Activated naive CD8-positive, alpha-beta T cell treated with anti-CD3 and anti-CD28 coated beads, Interleukin-2, amount 10 ng/mL, durations not matched to agents 7 days and 5 days (primary cell): ENCODE results near the gene MYD88. TPM values are rescaled to one million over a fixed set of nuclear protein-coding genes. Genes with fewer than 3 reads are reported as not detected.
"Not testable (repeated sequence)": the region's sequence is repeated elsewhere in the genome, so short reads cannot be mapped to it uniquely, and the experiment has no call there.

Experiments
- ATAC-seq: fragments of 150-1000 bp; cut with Tn5 transposase; one replicate; pipeline ENCODE4 v1.10.0; 2021; ENCODE audit warnings: low read depth, moderate library complexity
- POLR2A ChIA-PET: fragments of 350-600 bp; sonication (Branson Sonifier 250); formaldehyde crosslinking; loops from one replicate; lab custom pipeline; 2021; ENCODE audit warnings: antibody characterized with exemption; lab: Charles Lee
- DNase-seq: peaks from one replicate; pipeline ENCODE4 v3.0.0; 2021
- H3K27ac Mint-ChIP-seq: one replicate; pipeline ENCODE4 v1.8.0; 2022; ENCODE audit warnings: mild to moderate bottlenecking, mixed read lengths
- H3K27me3 Mint-ChIP-seq: one replicate; pipeline ENCODE4 v1.8.0; 2022; ENCODE audit warnings: mild to moderate bottlenecking, moderate library complexity, mixed read lengths
- H3K36me3 Mint-ChIP-seq: one replicate; pipeline ENCODE4 v1.8.0; 2021; ENCODE audit warnings: mild to moderate bottlenecking, mixed read lengths
- H3K4me1 Mint-ChIP-seq: one replicate; pipeline ENCODE4 v1.8.0; 2021; ENCODE audit warnings: mixed read lengths
- H3K4me3 Mint-ChIP-seq: one replicate; pipeline ENCODE4 v1.8.0; 2022; ENCODE audit warnings: mild to moderate bottlenecking, moderate library complexity, mixed read lengths
- H3K9me3 Mint-ChIP-seq: one replicate; pipeline ENCODE4 v1.8.0; 2021; ENCODE audit warnings: mixed read lengths
- total RNA-seq, 2 experiments: library from RNA; stranded (reverse); gene quantifications; one replicate each; pipeline ENCODE4 v1.2.3, GENCODE V29; 2021

Gene MYD88
- total RNA-seq, 2 experiments from 2014 or later: 68.5 to 70.6 TPM

- H3K27ac Mint-ChIP-seq: no peak overlapping the region
- no peaks in the 10 kb centered on the region for H3K36me3 Mint-ChIP-seq
- H3K4me1 Mint-ChIP-seq: peaks cover 10% of the 10 kb centered on the region
- H3K4me3 Mint-ChIP-seq: no peak overlapping the region
- ATAC-seq (no peak), DNase-seq (no peak)
- no peaks in the 10 kb centered on the region for H3K9me3 Mint-ChIP-seq
- peaks cover 1% of the 10 kb centered on the region for H3K27me3 Mint-ChIP-seq
- POLR2A ChIA-PET: interaction anchor here (1.3 kb wide), 1 partner anchor 21 kb away, joined by 6 read pairs; the partner anchor contains the start of gene ACAA1
These were observed 19.1 kb downstream of the MYD88 start for GRCh38 chr3:38157595-38157994.

DNA sequence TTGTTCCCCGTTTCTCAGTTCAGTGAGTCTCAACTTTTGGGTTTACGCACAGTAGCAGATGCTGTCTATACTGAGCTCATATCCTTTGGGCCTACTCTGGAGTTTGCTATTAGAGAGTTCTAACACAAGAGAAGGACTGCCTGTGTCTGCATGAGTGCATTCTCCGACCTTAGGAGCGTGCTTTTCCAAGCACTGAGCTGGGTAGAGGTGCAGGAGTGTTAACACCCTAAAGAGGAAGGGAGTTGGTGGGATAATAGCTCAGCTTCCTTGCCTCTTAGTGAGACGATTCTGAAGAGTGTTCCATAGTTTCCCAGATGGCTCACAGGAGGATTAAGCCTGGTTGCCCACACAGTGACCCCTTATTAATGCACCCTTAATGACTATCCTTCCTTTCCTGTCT is 20.0 kb downstream of the MYD88 start:
- Mint-ChIP-seq H3K4me1 (peaks cover 8% of the 10 kb centered on the region), H3K4me3 (no peak overlapping the region), H3K36me3 (no peaks in the 10 kb centered on the region), H3K27ac (no peak overlapping the region), H3K9me3 (no peaks in the 10 kb centered on the region), H3K27me3 (peaks cover 1% of the 10 kb centered on the region)
- ATAC-seq: no peak
- no peak for DNase-seq
- POLR2A ChIA-PET: interaction anchor here (0.6 to 1.3 kb wide), 2 partner anchors 22 to 28 kb away, joined by 5 to 6 read pairs; partner anchors contain the start of gene ACAA1

- H3K4me3 Mint-ChIP-seq, ATAC-seq, H3K27ac Mint-ChIP-seq, POLR2A ChIA-PET, DNase-seq, H3K36me3 Mint-ChIP-seq, H3K27me3 Mint-ChIP-seq, H3K9me3 Mint-ChIP-seq: not testable (repeated sequence)
- peaks cover 16% of the 10 kb centered on the region for H3K4me1 Mint-ChIP-seq
These were observed 22.2 kb downstream of the MYD88 start for GRCh38 chr3:38160704-38161103.

DNA sequence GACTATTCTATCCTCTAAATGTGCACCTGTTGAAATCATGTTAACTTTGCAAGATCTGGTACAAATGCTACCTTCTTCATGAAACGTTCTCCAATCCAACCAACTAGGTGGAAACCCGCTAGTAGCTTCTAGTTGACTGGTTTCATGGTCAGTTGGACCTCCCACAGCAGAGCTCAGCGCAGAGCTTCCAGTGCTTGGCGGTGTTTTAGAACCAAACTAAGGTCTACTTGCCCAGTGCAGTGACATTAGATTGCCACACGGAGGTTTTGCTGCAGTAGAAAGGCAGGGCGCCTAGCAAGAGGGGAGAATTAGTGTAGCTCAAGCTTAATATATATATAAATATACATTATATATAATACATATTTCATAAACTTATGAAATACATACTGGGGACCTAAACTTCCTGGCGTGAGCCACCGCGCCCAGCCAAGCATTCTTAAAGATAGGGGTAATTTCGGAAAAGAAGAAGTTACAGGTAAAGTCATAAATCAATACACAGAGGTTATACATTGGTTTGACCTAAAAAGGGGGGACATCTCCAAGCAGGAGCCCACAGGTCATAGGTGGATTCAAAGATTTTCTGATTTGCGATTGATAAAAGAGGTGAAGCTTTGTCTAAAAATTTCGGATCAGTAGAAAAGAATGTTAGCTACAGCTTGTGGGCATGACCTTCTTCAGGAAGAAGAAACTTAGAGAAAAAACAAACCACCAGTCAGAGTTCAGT is 24.8 kb downstream of the MYD88 start:
- DNase-seq: no peak
- peaks cover 1% of the 10 kb centered on the region for H3K27me3 Mint-ChIP-seq
- H3K27ac Mint-ChIP-seq: peak overlapping the region; percentile 99
- POLR2A ChIA-PET: interaction anchor here (2.0 to 5.4 kb wide), 5 partner anchors 10 to 30 kb away, joined by 8 to 171 read pairs (median 19); partner anchors contain the start of genes ACAA1 and MYD88
- H3K9me3 Mint-ChIP-seq: no peaks in the 10 kb centered on the region
- H3K36me3 Mint-ChIP-seq: peaks cover 12% of the 10 kb centered on the region
- H3K4me3 Mint-ChIP-seq: no peak overlapping the region
- no peak for ATAC-seq
- peaks cover 33% of the 10 kb centered on the region for H3K4me1 Mint-ChIP-seq

DNA sequence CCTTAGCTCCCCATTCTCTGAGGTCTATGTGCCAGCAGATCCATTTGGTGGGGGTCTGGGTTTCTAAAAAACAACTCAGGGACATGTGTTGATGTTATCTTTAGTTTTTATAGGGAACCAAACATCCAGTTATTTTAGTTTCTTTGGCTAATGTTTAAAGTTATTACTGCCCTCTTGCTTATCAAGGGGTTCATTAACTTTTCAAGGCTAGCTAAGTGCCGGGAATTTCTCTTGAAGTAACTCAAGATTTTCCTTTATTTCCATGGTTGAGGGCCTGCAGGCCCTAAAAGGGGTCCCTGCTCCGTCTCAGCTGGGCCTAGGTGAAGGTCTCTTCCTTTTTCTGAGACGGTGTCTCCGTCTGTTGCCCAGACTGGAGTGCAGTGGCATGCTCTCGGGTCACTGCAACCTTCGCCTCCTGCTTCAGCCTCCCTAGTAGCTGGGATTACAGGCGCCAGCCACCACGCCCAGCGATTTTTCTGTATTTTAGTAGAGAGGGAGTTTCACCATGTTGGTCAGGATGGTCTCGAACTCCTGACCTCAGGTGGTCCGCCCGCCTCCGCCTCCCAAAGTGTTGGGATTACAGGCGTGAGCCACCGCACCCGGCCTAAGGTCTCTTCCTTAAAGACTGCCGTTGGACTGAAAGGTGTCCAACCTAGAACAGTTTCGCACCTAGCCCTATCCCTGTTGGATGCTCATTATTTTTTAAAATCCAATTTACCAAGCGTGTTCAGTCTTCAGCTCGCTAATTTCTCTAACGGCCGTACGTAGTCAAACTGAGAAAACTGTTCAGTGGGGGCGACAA is 25.6 kb downstream of the MYD88 start:
- H3K36me3 Mint-ChIP-seq: peaks cover 17% of the 10 kb centered on the region
- POLR2A ChIA-PET: interaction anchor here (1.3 to 5.4 kb wide), 14 partner anchors 11 to 292 kb away, joined by 3 to 171 read pairs (median 8); partner anchors contain the start of genes ACAA1, DLEC1, MYD88 and PLCD1
- H3K4me3 Mint-ChIP-seq: peak overlapping the region; percentile 82
- DNase-seq (no peak), ATAC-seq (no peak)
- peak overlapping the region; percentile 99 for H3K27ac Mint-ChIP-seq
- H3K27me3 Mint-ChIP-seq: no peaks in the 10 kb centered on the region
- no peaks in the 10 kb centered on the region for H3K9me3 Mint-ChIP-seq
- H3K4me1 Mint-ChIP-seq: peaks cover 40% of the 10 kb centered on the region

DNA sequence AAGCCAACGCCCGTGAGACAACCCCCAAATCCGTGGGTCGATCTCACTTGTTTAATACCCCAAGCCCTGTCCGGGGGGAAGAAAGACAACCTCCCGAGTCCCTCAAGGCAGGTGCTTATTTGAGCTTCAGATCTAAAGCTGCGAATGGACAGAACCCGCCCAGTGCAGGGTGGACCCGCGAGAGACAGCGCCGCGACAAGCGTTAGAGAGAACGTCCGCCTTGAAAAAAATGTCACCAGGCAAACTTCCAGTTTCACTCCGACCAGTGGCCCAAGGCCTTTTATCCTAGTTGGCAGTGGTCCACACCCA is 26.1 kb downstream of the MYD88 start:
- no peak for DNase-seq
- no peaks in the 10 kb centered on the region for H3K27me3 Mint-ChIP-seq
- peaks cover 17% of the 10 kb centered on the region for H3K36me3 Mint-ChIP-seq
- H3K9me3 Mint-ChIP-seq: no peaks in the 10 kb centered on the region
- POLR2A ChIA-PET: interaction anchor here (1.3 to 5.4 kb wide), 14 partner anchors 11 to 291 kb away, joined by 3 to 171 read pairs (median 8); partner anchors contain the start of genes ACAA1, DLEC1, MYD88 and PLCD1
- peaks cover 43% of the 10 kb centered on the region for H3K4me1 Mint-ChIP-seq
- peak; percentile 42 for ATAC-seq
- peak overlapping the region; percentile 99 for H3K27ac Mint-ChIP-seq
- H3K4me3 Mint-ChIP-seq: peak overlapping the region; percentile 82

GRCh38 chr3:38164952-38165721 is 26.7 kb downstream of the MYD88 start, which contains the start of gene OXSR1:
TSS of gene OXSR1 (plus strand) at chr3:38165537. CDS start at chr3:38165877, 340 bp downstream.
- Mint-ChIP-seq H3K9me3 (no peaks in the 10 kb centered on the region), H3K4me1 (peaks cover 41% of the 10 kb centered on the region)

GRCh38 chr3:38165722-38166387 is 27.4 kb downstream of the MYD88 start:
- ATAC-seq: no peak
- H3K4me1 Mint-ChIP-seq: peaks cover 49% of the 10 kb centered on the region

More at GRCh38 chr3:38164952-38165721, 26.7 kb downstream of the MYD88 start, which contains the start of gene OXSR1:
- POLR2A ChIA-PET: interaction anchor here (0.8 to 5.4 kb wide), 16 partner anchors 12 to 293 kb away, joined by 3 to 171 read pairs (median 6); partner anchors contain the start of genes ACAA1, DLEC1, MYD88 and PLCD1
- H3K4me3 Mint-ChIP-seq: peak within 1 kb of the TSS; percentile 82
- peak within 1 kb of the TSS; percentile 99 for H3K27ac Mint-ChIP-seq
- H3K27me3 Mint-ChIP-seq: no peaks in the 10 kb centered on the region
- ATAC-seq (peak; percentile 92), DNase-seq (peak; percentile 96)
- H3K36me3 Mint-ChIP-seq: peaks cover 18% of the 10 kb centered on the region

GRCh38 chr3:38167591-38167990 is 29.1 kb downstream of the MYD88 start:
- peak overlapping the region; percentile 82 for H3K4me3 Mint-ChIP-seq
- H3K9me3 Mint-ChIP-seq: no peaks in the 10 kb centered on the region
- POLR2A ChIA-PET: interaction anchor here (5.4 kb wide), 1 partner anchor 29 kb away, joined by 171 read pairs; the partner anchor contains the start of genes ACAA1 and MYD88
- DNase-seq (no peak), ATAC-seq (no peak)
- peaks cover 24% of the 10 kb centered on the region for H3K36me3 Mint-ChIP-seq
- H3K4me1 Mint-ChIP-seq: peaks cover 58% of the 10 kb centered on the region
- no peaks in the 10 kb centered on the region for H3K27me3 Mint-ChIP-seq
- H3K27ac Mint-ChIP-seq: no peak overlapping the region

More at GRCh38 chr3:38165722-38166387, 27.4 kb downstream of the MYD88 start:
- Mint-ChIP-seq H3K27ac (peak overlapping the region; percentile 99), H3K9me3 (no peaks in the 10 kb centered on the region), H3K4me3 (peak overlapping the region; percentile 82), H3K27me3 (no peaks in the 10 kb centered on the region), H3K36me3 (peaks cover 24% of the 10 kb centered on the region)
- no peak for DNase-seq
- POLR2A ChIA-PET: interaction anchor here (0.7 to 5.4 kb wide), 14 partner anchors 12 to 292 kb away, joined by 3 to 171 read pairs (median 6); partner anchors contain the start of genes ACAA1, DLEC1, MYD88 and PLCD1

- ATAC-seq (no peak), DNase-seq (no peak)
- no peaks in the 10 kb centered on the region for H3K27me3 Mint-ChIP-seq
- H3K36me3 Mint-ChIP-seq: peaks cover 24% of the 10 kb centered on the region
- peaks cover 61% of the 10 kb centered on the region for H3K4me1 Mint-ChIP-seq
- no peak overlapping the region for H3K4me3 Mint-ChIP-seq
- no peaks in the 10 kb centered on the region for H3K9me3 Mint-ChIP-seq
- no peak overlapping the region for H3K27ac Mint-ChIP-seq
- POLR2A ChIA-PET: no interaction called here
These were observed 29.9 kb downstream of the MYD88 start for GRCh38 chr3:38168151-38169026.

DNA sequence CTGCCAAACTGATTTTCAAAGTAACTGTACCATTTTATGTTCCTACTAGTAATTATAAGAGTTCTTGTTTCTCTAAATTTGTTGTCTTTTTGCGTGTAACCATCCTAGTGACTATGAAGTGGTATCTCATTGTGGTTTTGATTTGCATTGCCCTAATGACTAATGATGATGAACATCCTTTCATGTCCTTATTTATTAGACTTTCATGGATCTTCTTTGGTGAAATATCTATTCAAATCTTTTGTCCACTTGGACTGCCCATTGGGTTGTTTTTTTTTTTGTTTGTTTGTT is 30.5 kb downstream of the MYD88 start:
- Mint-ChIP-seq H3K27ac (no peak overlapping the region), H3K4me1 (peaks cover 62% of the 10 kb centered on the region), H3K27me3 (no peaks in the 10 kb centered on the region), H3K4me3 (no peak overlapping the region), H3K36me3 (peaks cover 24% of the 10 kb centered on the region), H3K9me3 (no peaks in the 10 kb centered on the region)
- DNase-seq (no peak), ATAC-seq (no peak)
- POLR2A ChIA-PET: no interaction called here
